Measurements from ENCODE around the gene CCP110.

- TF ChIP-seq CTCF (conservative IDR thresholded peaks at IDR 0.05; ENCODE audit: low read length) (no peak), EZH2phosphoT487 (IDR thresholded peaks at IDR 0.05; ENCODE audit: borderline replicate concordance) (no peak)
These were observed 16.7 kb downstream of the CCP110 start for GRCh38 chr16:19540241-19540970.

All from Loucy (cell line).